Uterus (tissue), 4 donors: ENCODE measurements around the gene HDAC4. TPM values are rescaled to one million over a fixed set of nuclear protein-coding genes. Genes with fewer than 3 reads are reported as not detected.

Source experiments
- DNase-seq, 2 donors: peaks; one replicate each; pipeline ENCODE4 v3.0.0-alpha.2; 2019 to 2020
- H3K27ac ChIP-seq, 2 donors: fragments of 200-600 bp; sonication (generic); 1 replicate in 1 of 2; 2 replicates in 1 of 2; pipeline ENCODE4 v1.5.1; 2016 to 2018
- H3K27me3 ChIP-seq, 2 donors: fragments of 200-600 bp; sonication (generic); one replicate each; pipeline ENCODE4 v1.5.1; 2018 to 2019; ENCODE audit warnings: control low read depth in 1 of 2
- H3K36me3 ChIP-seq, 2 donors: fragments of 200-600 bp; sonication (generic); one replicate each; pipeline ENCODE4 v1.5.1; 2019; ENCODE audit warnings: control low read depth in 1 of 2
- H3K4me1 ChIP-seq, 2 donors: fragments of 200-600 bp; sonication (generic); one replicate each; pipeline ENCODE4 v1.5.1; 2018 to 2019; ENCODE audit warnings: control low read depth in 1 of 2
- H3K4me3 ChIP-seq, 2 donors: fragments of 200-600 bp; sonication (generic); 1 replicate in 1 of 2; 2 replicates in 1 of 2; pipeline ENCODE4 v1.5.1; 2018 to 2019; ENCODE audit warnings: mild to moderate bottlenecking in 1 of 2
- H3K9me3 ChIP-seq, 2 donors: fragments of 200-600 bp; sonication (generic); one replicate each; pipeline ENCODE4 v1.5.1; 2019; ENCODE audit warnings: control low read depth in 1 of 2
- POLR2A ChIP-seq, 2 donors: fragments of 450-650 bp; IDR thresholded peaks; one replicate each; pipeline ENCODE4 v1.6.1; 2016; ENCODE audit warnings: antibody characterized with exemption in 2 of 2, mild to moderate bottlenecking in 1 of 2, moderate library complexity in 1 of 2
- intact Hi-C: fragments of 100-400 bp; cut with DNase I; formaldehyde crosslinking; loops from one replicate; pipeline ENCODE4 v1.15.1; 2023; ENCODE audit warnings: low total_unique reads
- total RNA-seq, 4 donors: library from RNA; depleted of rRNA in 3 of 4; stranded (reverse); fragments of >200 nt in 3 of 4; gene quantifications; one replicate each; pipeline versions ENCODE4 v1.1.0 to v1.2.4, GENCODE V29; 2014 to 2023
- TF ChIP-seq, protein P1 (sequence below), 4 experiments: fragments of 200-600 bp in 2 of 4; fragments of 450-650 bp in 2 of 4; sonication (generic) in 2 of 4; IDR thresholded peaks; one replicate each; pipeline ENCODE4 v1.5.1; 2016 to 2019; ENCODE audit warnings: antibody characterized with exemption in 4 of 4, mild to moderate bottlenecking in 2 of 4, moderate library complexity in 1 of 4
- donor health status: DM: yes; HTN: yes; CAD: no.

The HDAC4 gene
- total RNA-seq, 4 donors from 2014 or later, result 42.1 to 91.5 (median 73.4) TPM

DNA sequence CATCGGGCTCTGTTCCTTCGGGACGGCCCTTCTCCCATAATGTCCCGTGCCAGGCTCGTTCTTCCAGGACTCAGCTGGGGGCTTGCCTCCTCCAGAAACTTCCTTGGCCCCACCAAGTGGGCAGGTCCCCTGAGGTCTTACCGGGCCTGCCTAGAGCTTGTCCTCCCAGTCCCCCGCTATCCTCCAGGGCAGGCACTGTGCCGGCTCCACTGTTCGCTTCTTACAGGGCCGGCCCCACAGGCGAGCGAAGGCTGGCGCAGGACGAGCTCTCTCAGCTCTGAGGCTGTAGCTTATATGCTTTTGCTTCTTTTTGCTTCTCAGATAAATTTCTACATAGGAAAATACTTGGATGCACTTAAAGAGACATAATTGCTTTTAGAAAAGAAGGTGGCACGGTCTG, 323.6 kb downstream of the HDAC4 start:
- TF ChIP-seq POLR2A (IDR thresholded peaks at IDR 0.05), result no peak
- TF ChIP-seq, protein P1, sequence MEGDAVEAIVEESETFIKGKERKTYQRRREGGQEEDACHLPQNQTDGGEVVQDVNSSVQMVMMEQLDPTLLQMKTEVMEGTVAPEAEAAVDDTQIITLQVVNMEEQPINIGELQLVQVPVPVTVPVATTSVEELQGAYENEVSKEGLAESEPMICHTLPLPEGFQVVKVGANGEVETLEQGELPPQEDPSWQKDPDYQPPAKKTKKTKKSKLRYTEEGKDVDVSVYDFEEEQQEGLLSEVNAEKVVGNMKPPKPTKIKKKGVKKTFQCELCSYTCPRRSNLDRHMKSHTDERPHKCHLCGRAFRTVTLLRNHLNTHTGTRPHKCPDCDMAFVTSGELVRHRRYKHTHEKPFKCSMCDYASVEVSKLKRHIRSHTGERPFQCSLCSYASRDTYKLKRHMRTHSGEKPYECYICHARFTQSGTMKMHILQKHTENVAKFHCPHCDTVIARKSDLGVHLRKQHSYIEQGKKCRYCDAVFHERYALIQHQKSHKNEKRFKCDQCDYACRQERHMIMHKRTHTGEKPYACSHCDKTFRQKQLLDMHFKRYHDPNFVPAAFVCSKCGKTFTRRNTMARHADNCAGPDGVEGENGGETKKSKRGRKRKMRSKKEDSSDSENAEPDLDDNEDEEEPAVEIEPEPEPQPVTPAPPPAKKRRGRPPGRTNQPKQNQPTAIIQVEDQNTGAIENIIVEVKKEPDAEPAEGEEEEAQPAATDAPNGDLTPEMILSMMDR (IDR thresholded peaks at IDR 0.05), result no peak
- DNase-seq, result no peak
- intact Hi-C loops, result no loop called here
- Histone ChIP-seq H3K4me1 (no peaks in the 10 kb centered on the region), H3K4me3 (no peak overlapping the region), H3K27ac (no peak overlapping the region), H3K36me3 (no peaks in the 10 kb centered on the region), H3K27me3 (no peaks in the 10 kb centered on the region), H3K9me3 (no peaks in the 10 kb centered on the region)

DNA sequence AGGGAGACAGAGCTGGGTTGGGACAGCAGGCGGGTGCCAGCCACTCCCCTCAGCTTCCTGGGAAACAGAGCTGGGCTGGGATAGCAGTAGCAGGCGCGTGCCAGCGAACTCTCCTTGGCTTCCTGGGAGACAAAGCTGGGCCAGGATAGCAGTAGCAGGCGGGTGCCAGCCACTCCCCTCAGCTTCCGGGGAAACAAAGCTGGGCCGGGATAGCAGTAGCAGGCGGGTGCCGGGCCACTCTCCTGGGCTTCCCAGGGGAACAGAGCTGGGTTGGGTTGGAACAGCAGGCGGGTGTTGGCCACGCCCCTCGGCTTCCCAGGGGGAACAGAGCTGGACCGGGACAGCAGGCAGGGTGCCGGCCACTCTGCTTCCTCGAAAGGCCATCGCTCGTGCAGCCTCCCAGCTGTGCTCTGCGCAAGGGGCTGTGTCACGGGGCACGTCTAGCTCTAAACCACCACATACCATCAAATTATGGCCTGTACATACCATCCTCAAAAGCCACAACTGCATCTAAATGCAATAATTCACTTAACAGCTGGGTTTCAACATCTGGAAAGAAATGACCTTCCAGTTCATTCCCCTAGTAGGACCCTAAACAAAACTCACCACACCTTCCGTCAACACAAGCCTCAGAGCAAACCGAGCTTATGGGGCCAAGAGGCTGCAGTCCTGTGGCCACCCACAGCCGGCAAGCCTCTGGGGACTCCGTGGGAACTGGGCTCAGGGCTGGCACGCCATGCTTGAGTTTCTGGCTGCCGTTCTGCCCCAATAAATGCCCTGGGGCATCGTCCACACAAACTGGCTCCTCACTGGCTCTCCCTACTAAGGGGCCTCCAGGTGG, 324.7 kb downstream of the HDAC4 start:
- TF ChIP-seq, protein P1 (IDR thresholded peaks at IDR 0.05), result no peak
- TF ChIP-seq POLR2A (IDR thresholded peaks at IDR 0.05), result no peak
- Histone ChIP-seq H3K9me3 (no peaks in the 10 kb centered on the region), H3K36me3 (no peaks in the 10 kb centered on the region), H3K4me3 (no peak overlapping the region), H3K27me3 (no peaks in the 10 kb centered on the region), H3K27ac (no peak overlapping the region), H3K4me1 (no peaks in the 10 kb centered on the region)
- no peak for DNase-seq
- intact Hi-C loops, result no loop called here

DNA sequence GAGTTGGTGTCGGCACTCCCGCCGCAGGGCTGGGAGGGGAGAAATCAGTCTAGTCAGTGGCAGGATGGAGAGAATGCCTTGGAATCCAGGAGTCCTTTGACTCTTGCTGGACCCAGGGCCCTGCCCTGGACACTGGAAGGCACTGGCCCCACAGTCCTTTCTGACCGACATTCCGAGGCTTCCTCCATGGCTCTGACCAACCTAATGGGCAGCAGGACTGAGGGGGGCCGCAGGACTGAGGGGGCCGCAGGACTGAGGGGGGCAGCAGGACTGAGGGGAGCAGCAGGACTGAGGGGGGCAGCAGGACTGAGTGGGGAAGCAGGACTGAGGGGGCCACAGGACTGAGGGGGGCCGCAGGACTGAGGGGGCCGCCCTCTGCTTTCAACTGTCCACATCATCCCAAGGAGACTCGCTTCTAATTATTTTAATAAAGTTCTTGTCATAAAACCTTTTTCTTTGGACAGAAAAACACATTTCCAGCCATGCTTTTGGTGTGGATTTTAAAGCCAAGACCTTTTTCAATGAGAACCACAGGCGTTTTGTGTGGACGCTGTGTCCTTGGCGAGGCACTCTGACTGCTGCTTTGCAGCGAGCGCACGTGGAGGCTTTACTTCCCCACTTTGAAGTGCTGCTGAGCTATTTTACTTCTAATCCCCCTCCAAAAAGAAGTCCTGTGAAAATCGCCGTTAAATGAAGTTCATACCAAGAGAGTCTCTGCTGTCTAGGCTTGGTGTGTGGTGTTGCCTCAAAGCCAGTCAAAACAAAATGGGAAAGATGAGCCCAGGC, 326.9 kb downstream of the HDAC4 start:
- TF ChIP-seq POLR2A (IDR thresholded peaks at IDR 0.05), result no peak
- TF ChIP-seq, protein P1 (IDR thresholded peaks at IDR 0.05), result no peak
- Histone ChIP-seq H3K27ac (no peak overlapping the region), H3K4me3 (no peak overlapping the region), H3K36me3 (no peaks in the 10 kb centered on the region), H3K27me3 (no peaks in the 10 kb centered on the region), H3K9me3 (no peaks in the 10 kb centered on the region), H3K4me1 (no peaks in the 10 kb centered on the region)
- DNase-seq, result no peak
- intact Hi-C loops, result no loop called here

DNA sequence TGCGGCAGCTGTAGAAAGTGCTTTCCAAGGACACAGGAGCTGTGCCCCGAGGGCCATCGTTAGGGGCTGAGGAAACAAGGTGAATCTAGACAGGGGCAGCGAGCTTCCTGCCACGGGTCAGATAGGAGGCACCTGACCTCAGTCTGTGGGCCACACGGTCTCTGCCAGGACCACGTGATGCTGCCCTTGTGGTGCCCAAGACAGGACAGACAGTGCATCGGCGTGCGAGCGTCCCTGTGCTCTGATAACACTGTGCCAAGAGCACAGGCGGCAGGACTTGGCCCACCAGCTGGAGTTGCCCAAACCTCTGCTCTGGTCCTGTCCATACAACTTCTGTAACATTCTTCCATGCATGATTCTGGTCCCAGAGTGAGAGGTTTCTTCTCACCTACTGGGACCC, 327.6 kb downstream of the HDAC4 start:
- no peaks in the 10 kb centered on the region for H3K9me3 ChIP-seq
- no peaks in the 10 kb centered on the region for H3K36me3 ChIP-seq
- H3K27me3 ChIP-seq, result no peaks in the 10 kb centered on the region
- no peak overlapping the region for H3K27ac ChIP-seq
- DNase-seq, result no peak
- H3K4me3 ChIP-seq, result no peak overlapping the region
- intact Hi-C loops, result no loop called here
- no peak for TF ChIP-seq POLR2A (IDR thresholded peaks at IDR 0.05)
- TF ChIP-seq, protein P1 (IDR thresholded peaks at IDR 0.05), result no peak
- H3K4me1 ChIP-seq, result no peaks in the 10 kb centered on the region

DNA sequence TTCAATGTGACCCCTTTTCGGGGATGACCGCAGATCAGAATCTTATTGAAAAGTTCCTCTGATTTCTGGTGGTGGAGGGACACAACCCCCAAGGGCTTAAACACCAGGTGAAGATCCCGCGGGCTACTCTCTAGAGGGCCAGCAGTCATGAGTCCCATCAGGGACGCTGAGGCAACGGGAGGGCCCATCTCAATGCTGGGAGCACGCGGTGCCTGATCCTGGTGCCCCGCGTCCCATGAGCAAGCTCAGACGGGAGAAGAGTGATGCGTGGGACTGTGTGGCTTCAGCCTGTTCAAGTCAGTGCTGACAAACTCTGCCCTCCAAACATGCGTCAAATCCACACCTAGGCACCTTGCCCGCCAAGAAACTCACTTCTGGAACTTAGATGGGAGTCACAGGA, 328.0 kb downstream of the HDAC4 start:
- Histone ChIP-seq H3K4me3 (no peak overlapping the region), H3K27ac (no peak overlapping the region), H3K4me1 (no peaks in the 10 kb centered on the region), H3K9me3 (no peaks in the 10 kb centered on the region), H3K27me3 (no peaks in the 10 kb centered on the region), H3K36me3 (no peaks in the 10 kb centered on the region)
- no peak for DNase-seq
- TF ChIP-seq, protein P1 (IDR thresholded peaks at IDR 0.05), result no peak
- TF ChIP-seq POLR2A (IDR thresholded peaks at IDR 0.05), result no peak
- intact Hi-C loops, result no loop called here
